ENCODE data around the gene GNAL.

- TF ChIP-seq, protein P1, sequence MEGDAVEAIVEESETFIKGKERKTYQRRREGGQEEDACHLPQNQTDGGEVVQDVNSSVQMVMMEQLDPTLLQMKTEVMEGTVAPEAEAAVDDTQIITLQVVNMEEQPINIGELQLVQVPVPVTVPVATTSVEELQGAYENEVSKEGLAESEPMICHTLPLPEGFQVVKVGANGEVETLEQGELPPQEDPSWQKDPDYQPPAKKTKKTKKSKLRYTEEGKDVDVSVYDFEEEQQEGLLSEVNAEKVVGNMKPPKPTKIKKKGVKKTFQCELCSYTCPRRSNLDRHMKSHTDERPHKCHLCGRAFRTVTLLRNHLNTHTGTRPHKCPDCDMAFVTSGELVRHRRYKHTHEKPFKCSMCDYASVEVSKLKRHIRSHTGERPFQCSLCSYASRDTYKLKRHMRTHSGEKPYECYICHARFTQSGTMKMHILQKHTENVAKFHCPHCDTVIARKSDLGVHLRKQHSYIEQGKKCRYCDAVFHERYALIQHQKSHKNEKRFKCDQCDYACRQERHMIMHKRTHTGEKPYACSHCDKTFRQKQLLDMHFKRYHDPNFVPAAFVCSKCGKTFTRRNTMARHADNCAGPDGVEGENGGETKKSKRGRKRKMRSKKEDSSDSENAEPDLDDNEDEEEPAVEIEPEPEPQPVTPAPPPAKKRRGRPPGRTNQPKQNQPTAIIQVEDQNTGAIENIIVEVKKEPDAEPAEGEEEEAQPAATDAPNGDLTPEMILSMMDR (conservative IDR thresholded peaks at IDR 0.05; ENCODE audit: low read depth, low read length), result no peak; the same call in 1 of the 2 replicates
- no peak for TF ChIP-seq EZH2 (IDR thresholded peaks at IDR 0.05; ENCODE audit: low read length, unreplicated experiment)
- no peak for TF ChIP-seq EZH2phosphoT487 (IDR thresholded peaks at IDR 0.05; ENCODE audit: borderline replicate concordance, low read length)
Measured at GRCh38 chr18:11655606-11655932, 33.5 kb upstream of the GNAL start.
